GM12873 (cell line): ENCODE results near the gene MTFMT.

Experiments used
- CTCF ChIP-seq: IDR thresholded peaks from 2 replicates; pipeline ENCODE4 v1.5.1; 2012; ENCODE audit warnings: low read depth, mild to moderate bottlenecking, moderate library complexity, low read length, control low read depth; ENCODE audit not compliant: insufficient read depth; ENCODE audit errors: missing control alignments

The MTFMT gene

GRCh38 chr15:65004993-65005392 is 24.4 kb downstream of the MTFMT start:
- no peak for TF ChIP-seq CTCF

- TF ChIP-seq CTCF: no peak
Observed at GRCh38 chr15:64997745-64998375, 31.6 kb downstream of the MTFMT start.

DNA sequence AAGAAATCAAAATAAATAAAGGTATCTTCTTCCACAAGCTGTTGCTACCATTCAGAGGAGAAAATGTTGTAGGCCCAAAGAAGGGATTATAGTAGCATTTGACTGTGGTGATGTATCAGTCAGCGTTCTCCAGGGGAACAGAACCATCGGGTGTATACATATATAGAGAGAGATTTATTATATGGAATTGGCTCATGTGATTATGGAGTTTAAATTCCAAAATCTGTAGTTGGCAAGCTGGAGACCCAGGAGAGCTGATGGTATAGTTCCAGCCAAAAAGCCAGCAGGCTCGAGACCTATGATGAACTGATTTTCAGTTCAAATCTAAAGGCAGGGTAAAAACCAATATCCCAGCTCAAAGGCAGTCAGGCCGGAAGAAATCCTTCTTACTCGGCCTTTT is 32.4 kb downstream of the MTFMT start:
- no peak for TF ChIP-seq CTCF

GRCh38 chr15:64993290-64993689 is 36.1 kb downstream of the MTFMT start:
- no peak for TF ChIP-seq CTCF

DNA sequence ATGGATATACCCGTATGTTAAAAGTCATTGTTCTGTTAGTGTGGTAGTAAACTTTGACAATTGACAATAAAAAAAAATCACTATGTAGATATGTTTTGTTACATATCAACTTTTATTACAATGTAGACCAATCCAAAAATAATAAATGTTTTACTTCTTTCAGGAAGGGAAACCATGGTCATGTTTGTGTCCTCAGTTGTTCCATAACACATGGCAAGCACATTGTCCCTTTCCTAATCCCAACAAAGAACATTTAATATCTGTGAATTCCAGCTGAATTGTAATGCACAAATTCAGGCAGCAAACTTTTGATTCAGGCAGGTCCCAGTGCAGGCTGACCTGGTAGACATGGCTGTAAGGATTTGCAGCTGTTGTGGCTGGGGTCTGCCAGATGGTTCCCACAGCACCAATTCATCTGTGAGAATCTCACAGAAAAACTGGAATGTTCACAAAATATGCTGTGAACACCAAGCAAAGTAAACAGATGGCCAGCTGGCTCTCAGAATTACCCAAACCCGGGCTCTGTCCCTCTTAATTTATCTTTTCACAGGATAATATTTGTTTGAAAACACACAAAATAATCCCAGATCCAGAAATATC is 37.8 kb downstream of the MTFMT start:
- no peak for TF ChIP-seq CTCF

DNA sequence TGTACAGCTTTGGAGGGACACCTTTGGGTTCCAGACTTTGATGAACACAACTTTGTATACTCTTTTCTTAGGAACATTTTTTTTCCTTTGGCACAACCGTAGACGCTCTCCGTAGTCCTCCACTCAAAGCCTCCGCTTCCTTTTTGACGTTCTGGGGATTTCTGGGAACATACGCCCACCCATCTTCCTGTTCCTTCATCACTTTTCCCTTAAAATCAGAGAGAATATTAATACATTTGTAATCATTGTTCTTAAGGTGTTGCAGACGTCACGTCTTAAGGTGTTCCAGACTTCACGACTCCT is 39.3 kb downstream of the MTFMT start:
- no peak for TF ChIP-seq CTCF

GRCh38 chr15:64989416-64990167 is 39.8 kb downstream of the MTFMT start, which contains the start of gene SPG21:
Gene SPG21 (minus strand): TSS chr15:64989914. CDS start chr15:64983569, 6,345 bp downstream.
- no peak for TF ChIP-seq CTCF
